Left ventricle myocardium inferior (tissue), 1 donor: ENCODE results near the gene PTGER2. TPM values are rescaled to one million over a fixed set of nuclear protein-coding genes. Genes with fewer than 3 reads are reported as not detected.

Experiments used
- DNase-seq: peaks from one replicate; pipeline ENCODE4 v3.0.0-alpha.2; 2020
- H3K27ac ChIP-seq: fragments of 200-600 bp; replicated peaks from 2 replicates; pipeline ENCODE4 v1.8.0; 2021
- H3K27me3 ChIP-seq: fragments of 200-600 bp; 2 replicates; pipeline ENCODE4 v1.8.0; 2021; ENCODE audit warnings: low read depth
- H3K36me3 ChIP-seq: fragments of 200-600 bp; 2 replicates; pipeline ENCODE4 v1.8.0; 2021
- H3K4me1 ChIP-seq: fragments of 200-600 bp; 2 replicates; pipeline ENCODE4 v1.8.0; 2021
- H3K4me3 ChIP-seq: fragments of 200-600 bp; 2 replicates; pipeline ENCODE4 v1.8.0; 2021; ENCODE audit warnings: mild to moderate bottlenecking, moderate library complexity
- H3K9me3 ChIP-seq: fragments of 200-600 bp; replicated peaks from 2 replicates; pipeline ENCODE4 v1.8.0; 2021
- CTCF ChIP-seq: fragments of 200-600 bp; IDR thresholded peaks from 2 replicates; pipeline ENCODE4 v1.8.0; 2021; ENCODE audit warnings: antibody characterized with exemption, mild to moderate bottlenecking, borderline replicate concordance
- intact Hi-C: fragments of 100-400 bp; cut with micrococcal nuclease; formaldehyde crosslinking; loops from one replicate; pipeline ENCODE4 v1.11.0; 2022
- total RNA-seq: library from RNA; stranded (reverse); fragmentation: NEBNext Ultra II Directional; extraction: Animal tissue kit (Norgen Biotek cat#: 25700); gene quantifications from one replicate; pipeline ENCODE4 v1.2.1, GENCODE V29; 2021
- donor health status: DM: no; HTN: yes; CAD: no; lungs with severe emphysema.

Gene PTGER2
- total RNA-seq, 1 donor from 2014 or later = 0.60 TPM

GRCh38 chr14:52325126-52325525 lies 11.0 kb downstream of the PTGER2 start:
- Histone ChIP-seq H3K27me3 (no peaks in the 10 kb centered on the region), H3K4me1 (no peaks in the 10 kb centered on the region), H3K9me3 (peaks cover 31% of the 10 kb centered on the region), H3K36me3 (no peaks in the 10 kb centered on the region), H3K4me3 (no peak overlapping the region), H3K27ac (no peak overlapping the region)
- no peak for DNase-seq
- TF ChIP-seq CTCF = no peak
- intact Hi-C loops = no loop called here

DNA sequence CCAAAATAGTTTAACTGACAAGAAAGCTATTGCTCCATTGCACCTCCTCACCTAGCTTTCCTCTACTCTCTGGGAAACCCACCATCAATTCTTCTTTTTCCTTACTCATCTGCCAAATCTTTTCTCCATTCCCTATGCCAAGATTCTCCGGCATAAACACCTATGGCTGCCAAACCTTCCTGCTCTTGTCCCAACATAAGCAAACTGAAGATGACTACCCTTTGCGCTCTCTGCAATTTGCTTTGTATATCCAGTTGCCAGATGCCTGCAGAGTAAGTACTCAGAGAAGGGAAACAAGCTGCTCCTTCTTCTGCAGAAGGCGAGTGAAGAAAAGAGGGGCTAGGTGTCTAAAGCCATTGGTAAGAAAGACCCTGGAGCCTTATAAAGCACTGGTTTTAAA lies 11.5 kb downstream of the PTGER2 start:
- Histone ChIP-seq H3K27ac (no peak overlapping the region), H3K36me3 (no peaks in the 10 kb centered on the region), H3K9me3 (peaks cover 31% of the 10 kb centered on the region), H3K4me3 (no peak overlapping the region), H3K4me1 (no peaks in the 10 kb centered on the region), H3K27me3 (no peaks in the 10 kb centered on the region)
- no peak for DNase-seq
- TF ChIP-seq CTCF = no peak
- intact Hi-C loops = no loop called here

GRCh38 chr14:52327374-52328226 lies 13.5 kb downstream of the PTGER2 start:
- no peaks in the 10 kb centered on the region for H3K4me1 ChIP-seq
- DNase-seq = no peak
- H3K27ac ChIP-seq = no peak overlapping the region
- peaks cover 13% of the 10 kb centered on the region for H3K9me3 ChIP-seq
- H3K27me3 ChIP-seq = no peaks in the 10 kb centered on the region
- H3K4me3 ChIP-seq = no peak overlapping the region
- no peak for TF ChIP-seq CTCF
- H3K36me3 ChIP-seq = no peaks in the 10 kb centered on the region
- intact Hi-C loops = no loop called here

DNA sequence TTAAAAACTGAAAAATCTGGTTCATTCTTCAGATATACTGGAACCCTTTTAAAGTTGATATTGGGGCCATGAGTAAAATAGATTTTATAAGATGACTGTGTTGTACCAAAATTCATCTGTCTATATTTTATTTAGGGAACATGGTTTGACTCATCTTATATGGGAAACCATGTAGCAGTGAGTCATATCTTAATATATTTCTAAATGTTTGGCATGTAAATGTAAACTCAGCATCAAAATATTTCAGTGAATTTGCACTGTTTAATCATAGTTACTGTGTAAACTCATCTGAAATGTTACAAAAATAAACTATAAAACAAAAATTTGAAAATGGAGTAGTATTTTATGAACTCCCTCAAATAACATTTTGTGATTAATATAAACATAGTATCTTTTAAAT lies 14.2 kb downstream of the PTGER2 start:
- H3K27ac ChIP-seq = no peak overlapping the region
- no peaks in the 10 kb centered on the region for H3K4me1 ChIP-seq
- no peaks in the 10 kb centered on the region for H3K36me3 ChIP-seq
- H3K4me3 ChIP-seq = no peak overlapping the region
- DNase-seq = no peak
- intact Hi-C loops = no loop called here
- no peaks in the 10 kb centered on the region for H3K27me3 ChIP-seq
- H3K9me3 ChIP-seq = peaks cover 6% of the 10 kb centered on the region
- TF ChIP-seq CTCF = no peak

DNA sequence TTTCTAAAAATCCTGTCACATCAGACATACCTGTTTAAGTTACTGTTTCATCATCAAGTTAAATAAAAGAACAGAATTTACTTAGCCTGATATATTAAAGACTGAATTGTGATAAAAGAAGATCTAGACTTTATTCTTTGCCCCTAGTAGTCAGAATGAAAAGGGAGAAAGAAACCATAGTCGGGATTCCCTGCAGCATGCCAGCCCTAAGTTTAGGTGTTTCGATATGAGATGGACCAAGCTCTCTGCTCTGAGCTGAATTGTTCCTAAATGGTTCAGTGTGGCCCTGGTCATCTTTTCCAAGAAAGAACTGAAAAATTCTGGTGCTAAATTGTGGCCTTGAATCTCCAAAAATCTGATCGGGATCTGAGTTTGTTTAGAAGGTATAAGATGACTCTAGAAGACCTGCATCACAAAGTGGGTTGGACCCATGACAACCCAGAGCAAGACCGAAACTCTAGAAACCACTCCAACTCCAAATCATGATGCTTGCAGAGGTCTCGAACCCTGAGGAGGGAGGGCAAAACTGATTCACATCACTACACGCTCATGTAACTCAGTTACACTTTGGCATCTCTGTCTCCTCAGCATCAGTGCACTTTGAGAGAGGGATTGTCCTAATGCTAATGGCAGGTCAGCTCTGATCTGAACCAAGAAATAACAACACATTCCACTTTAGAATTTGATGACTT lies 15.7 kb downstream of the PTGER2 start:
- no peaks in the 10 kb centered on the region for H3K9me3 ChIP-seq
- no peak for TF ChIP-seq CTCF
- no peaks in the 10 kb centered on the region for H3K4me1 ChIP-seq
- intact Hi-C loops = no loop called here
- no peak overlapping the region for H3K4me3 ChIP-seq
- no peak overlapping the region for H3K27ac ChIP-seq
- H3K27me3 ChIP-seq = peaks cover 7% of the 10 kb centered on the region
- no peaks in the 10 kb centered on the region for H3K36me3 ChIP-seq
- DNase-seq = no peak
